BJ (cell line): Measurements from ENCODE around the gene NRP1. TPM values are rescaled to one million over a fixed set of nuclear protein-coding genes. Genes with fewer than 3 reads are reported as not detected.

Source experiments
- CTCF ChIA-PET: fragments of 350-600 bp; formaldehyde crosslinking; extraction: SDS; loops from one replicate; lab custom pipeline; 2021; ENCODE audit warnings: antibody characterized with exemption, inconsistent platforms; lab: Yijun Ruan, JAX
- POLR2A ChIA-PET: fragments of 300-600 bp; sonication (Branson Sonifier 250); formaldehyde crosslinking; extraction: SDS; loops from one replicate; lab custom pipeline; 2021; ENCODE audit warnings: antibody characterized with exemption; lab: Charles Lee
- DNase-seq: peaks from one replicate; pipeline ENCODE4 v3.0.0-alpha.2; 2011; ENCODE audit warnings: low read depth
- H3K27me3 ChIP-seq: 2 replicates; pipeline ENCODE4 v1.6.0; 2011; ENCODE audit warnings: low read length; ENCODE audit not compliant: control insufficient read depth, insufficient read depth
- H3K36me3 ChIP-seq: 2 replicates; pipeline ENCODE4 v1.5.1; 2011; ENCODE audit warnings: low read length; ENCODE audit not compliant: control insufficient read depth, insufficient read depth
- H3K4me3 ChIP-seq: 2 replicates; pipeline ENCODE4 v1.5.1; 2011; ENCODE audit warnings: low read depth, mild to moderate bottlenecking, control low read depth, low read length
- polyA plus RNA-seq: library from polyadenylated mRNA; depleted of rRNA; stranded (reverse); fragments of >200 nt; gene quantifications from 2 replicates; pipeline ENCODE4 v1.2.3, GENCODE V29; 2011
- TF ChIP-seq, protein P1 (sequence below): IDR thresholded peaks from 2 replicates; pipeline ENCODE4 v1.5.1; 2011; ENCODE audit warnings: low read depth, mild to moderate bottlenecking, control low read depth, inconsistent platforms, low read length, moderate library complexity; ENCODE audit not compliant: insufficient read depth

Gene NRP1
- polyA plus RNA-seq, 1 experiment = 141 TPM

- TF ChIP-seq, protein P1, sequence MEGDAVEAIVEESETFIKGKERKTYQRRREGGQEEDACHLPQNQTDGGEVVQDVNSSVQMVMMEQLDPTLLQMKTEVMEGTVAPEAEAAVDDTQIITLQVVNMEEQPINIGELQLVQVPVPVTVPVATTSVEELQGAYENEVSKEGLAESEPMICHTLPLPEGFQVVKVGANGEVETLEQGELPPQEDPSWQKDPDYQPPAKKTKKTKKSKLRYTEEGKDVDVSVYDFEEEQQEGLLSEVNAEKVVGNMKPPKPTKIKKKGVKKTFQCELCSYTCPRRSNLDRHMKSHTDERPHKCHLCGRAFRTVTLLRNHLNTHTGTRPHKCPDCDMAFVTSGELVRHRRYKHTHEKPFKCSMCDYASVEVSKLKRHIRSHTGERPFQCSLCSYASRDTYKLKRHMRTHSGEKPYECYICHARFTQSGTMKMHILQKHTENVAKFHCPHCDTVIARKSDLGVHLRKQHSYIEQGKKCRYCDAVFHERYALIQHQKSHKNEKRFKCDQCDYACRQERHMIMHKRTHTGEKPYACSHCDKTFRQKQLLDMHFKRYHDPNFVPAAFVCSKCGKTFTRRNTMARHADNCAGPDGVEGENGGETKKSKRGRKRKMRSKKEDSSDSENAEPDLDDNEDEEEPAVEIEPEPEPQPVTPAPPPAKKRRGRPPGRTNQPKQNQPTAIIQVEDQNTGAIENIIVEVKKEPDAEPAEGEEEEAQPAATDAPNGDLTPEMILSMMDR = no peak
- DNase-seq = no peak
- Histone ChIP-seq H3K27me3 (no peaks in the 10 kb centered on the region), H3K4me3 (no peak overlapping the region), H3K36me3 (peaks cover 5% of the 10 kb centered on the region)
- CTCF ChIA-PET = interaction anchor here (1.2 to 2.4 kb wide), 3 partner anchors 10 to 1310 kb away, joined by 4 to 13 read pairs (median 7); no protein-coding TSS in a partner anchor
- POLR2A ChIA-PET = no interaction called here
Measured at GRCh38 chr10:33328253-33328652, 6.2 kb downstream of the NRP1 start.

DNA sequence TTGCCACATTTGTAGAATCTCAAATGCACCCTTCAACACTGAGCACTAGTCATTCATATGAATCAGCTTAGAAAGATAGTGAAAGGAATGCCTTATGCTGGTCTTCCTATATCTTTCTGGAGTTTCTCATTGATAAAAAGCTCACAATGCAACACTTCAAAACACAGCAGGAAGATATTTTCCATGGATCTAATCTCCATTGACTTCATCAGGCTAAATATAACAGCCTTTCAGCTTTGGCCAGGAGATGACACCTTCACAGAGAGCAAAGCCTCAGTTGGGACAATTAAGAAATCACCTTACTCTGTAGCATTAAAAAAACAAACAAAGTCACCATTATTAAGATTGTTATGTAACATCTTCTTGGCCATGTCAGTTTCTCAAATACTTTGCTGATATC is 6.7 kb downstream of the NRP1 start:
- ChIA-PET POLR2A (no interaction called here), CTCF (interaction anchor here (0.7 to 2.4 kb wide), 6 partner anchors 9 to 1311 kb away, joined by 3 to 13 read pairs (median 4); no protein-coding TSS in a partner anchor)
- TF ChIP-seq, protein P1 = peak; percentile 44
- H3K4me3 ChIP-seq = no peak overlapping the region
- H3K27me3 ChIP-seq = no peaks in the 10 kb centered on the region
- peaks cover 6% of the 10 kb centered on the region for H3K36me3 ChIP-seq
- no peak for DNase-seq

GRCh38 chr10:33326933-33327332 is 7.5 kb downstream of the NRP1 start:
- Histone ChIP-seq H3K36me3 (peaks cover 8% of the 10 kb centered on the region), H3K27me3 (no peaks in the 10 kb centered on the region), H3K4me3 (no peak overlapping the region)
- CTCF ChIA-PET = interaction anchor here (0.7 to 2.4 kb wide), 5 partner anchors 37 to 188 kb away, joined by 3 to 13 read pairs (median 3); no protein-coding TSS in a partner anchor
- no peak for DNase-seq
- TF ChIP-seq, protein P1 = no peak
- POLR2A ChIA-PET = interaction anchor here (0.7 kb wide), 1 partner anchor 1188 kb away, joined by 3 read pairs; no protein-coding TSS in a partner anchor

DNA sequence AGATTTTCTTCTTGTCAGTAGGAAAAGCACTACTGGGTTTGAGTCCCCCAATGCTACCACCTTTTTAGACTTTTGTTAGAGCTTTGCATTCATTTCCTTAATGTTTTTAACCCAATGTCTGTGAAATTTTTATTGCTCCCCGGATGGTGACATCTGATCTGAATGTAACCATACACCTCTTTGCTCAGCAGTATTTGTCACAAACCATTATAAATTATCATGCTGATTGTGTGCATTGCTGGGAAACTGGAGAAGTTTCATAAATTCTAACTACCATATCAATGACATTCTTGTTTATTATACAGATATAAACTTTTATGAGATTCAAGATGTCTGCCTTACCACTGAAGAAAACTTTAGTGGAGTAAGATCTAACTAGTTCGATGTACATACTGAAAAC is 8.5 kb downstream of the NRP1 start:
- no peak for DNase-seq

DNA sequence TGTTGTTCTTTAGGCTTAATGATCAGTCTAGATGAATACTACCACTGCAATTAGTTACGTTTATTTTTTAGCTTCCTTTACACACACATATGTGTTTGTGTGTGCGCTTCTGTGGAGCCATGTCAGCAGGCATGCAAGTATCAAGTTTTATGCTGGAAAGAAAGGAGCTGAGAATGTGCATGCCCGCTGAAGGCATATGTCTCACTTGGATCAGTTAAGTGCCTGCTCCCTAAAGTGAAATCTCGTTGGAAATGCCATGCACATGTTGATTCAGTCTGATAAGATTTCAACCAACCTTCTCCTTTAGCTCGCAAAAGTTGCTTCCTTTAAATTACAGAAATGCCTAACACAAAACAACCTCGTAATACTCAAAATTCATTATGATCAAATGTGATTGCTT is 10.7 kb downstream of the NRP1 start:
- no peak for DNase-seq
- TF ChIP-seq, protein P1 = no peak
- ChIA-PET CTCF (interaction anchor here (0.6 to 0.7 kb wide), 2 partner anchors 577 to 929 kb away, joined by 3 to 4 read pairs; no protein-coding TSS in a partner anchor), POLR2A (interaction anchor here (1.0 kb wide), 1 partner anchor 130 kb away, joined by 4 read pairs; no protein-coding TSS in a partner anchor)
- no peaks in the 10 kb centered on the region for H3K27me3 ChIP-seq
- no peak overlapping the region for H3K4me3 ChIP-seq
- H3K36me3 ChIP-seq = peaks cover 10% of the 10 kb centered on the region

More for the DNA sequence above, 8.5 kb downstream of the NRP1 start:
- TF ChIP-seq, protein P1 = no peak
- ChIA-PET POLR2A (interaction anchor here (0.7 kb wide), 1 partner anchor 1189 kb away, joined by 3 read pairs; no protein-coding TSS in a partner anchor), CTCF (interaction anchor here (0.7 to 2.4 kb wide), 3 partner anchors 132 to 1092 kb away, joined by 3 to 13 read pairs (median 4); no protein-coding TSS in a partner anchor)
- Histone ChIP-seq H3K36me3 (peaks cover 10% of the 10 kb centered on the region), H3K4me3 (no peak overlapping the region), H3K27me3 (no peaks in the 10 kb centered on the region)
